NCI-H128 (cell line): ENCODE data around the gene IFT88.
A peak's percentile ranks its signal among the peaks of the same experiment; 100 is the strongest.

Source experiments
- DNase-seq: peaks from one replicate; lab custom pipeline; 2025; ENCODE audit not compliant: unreplicated experiment; lab: John Stamatoyannopoulos, UW

IFT88 gene, protein sequence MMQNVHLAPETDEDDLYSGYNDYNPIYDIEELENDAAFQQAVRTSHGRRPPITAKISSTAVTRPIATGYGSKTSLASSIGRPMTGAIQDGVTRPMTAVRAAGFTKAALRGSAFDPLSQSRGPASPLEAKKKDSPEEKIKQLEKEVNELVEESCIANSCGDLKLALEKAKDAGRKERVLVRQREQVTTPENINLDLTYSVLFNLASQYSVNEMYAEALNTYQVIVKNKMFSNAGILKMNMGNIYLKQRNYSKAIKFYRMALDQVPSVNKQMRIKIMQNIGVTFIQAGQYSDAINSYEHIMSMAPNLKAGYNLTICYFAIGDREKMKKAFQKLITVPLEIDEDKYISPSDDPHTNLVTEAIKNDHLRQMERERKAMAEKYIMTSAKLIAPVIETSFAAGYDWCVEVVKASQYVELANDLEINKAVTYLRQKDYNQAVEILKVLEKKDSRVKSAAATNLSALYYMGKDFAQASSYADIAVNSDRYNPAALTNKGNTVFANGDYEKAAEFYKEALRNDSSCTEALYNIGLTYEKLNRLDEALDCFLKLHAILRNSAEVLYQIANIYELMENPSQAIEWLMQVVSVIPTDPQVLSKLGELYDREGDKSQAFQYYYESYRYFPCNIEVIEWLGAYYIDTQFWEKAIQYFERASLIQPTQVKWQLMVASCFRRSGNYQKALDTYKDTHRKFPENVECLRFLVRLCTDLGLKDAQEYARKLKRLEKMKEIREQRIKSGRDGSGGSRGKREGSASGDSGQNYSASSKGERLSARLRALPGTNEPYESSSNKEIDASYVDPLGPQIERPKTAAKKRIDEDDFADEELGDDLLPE

DNA sequence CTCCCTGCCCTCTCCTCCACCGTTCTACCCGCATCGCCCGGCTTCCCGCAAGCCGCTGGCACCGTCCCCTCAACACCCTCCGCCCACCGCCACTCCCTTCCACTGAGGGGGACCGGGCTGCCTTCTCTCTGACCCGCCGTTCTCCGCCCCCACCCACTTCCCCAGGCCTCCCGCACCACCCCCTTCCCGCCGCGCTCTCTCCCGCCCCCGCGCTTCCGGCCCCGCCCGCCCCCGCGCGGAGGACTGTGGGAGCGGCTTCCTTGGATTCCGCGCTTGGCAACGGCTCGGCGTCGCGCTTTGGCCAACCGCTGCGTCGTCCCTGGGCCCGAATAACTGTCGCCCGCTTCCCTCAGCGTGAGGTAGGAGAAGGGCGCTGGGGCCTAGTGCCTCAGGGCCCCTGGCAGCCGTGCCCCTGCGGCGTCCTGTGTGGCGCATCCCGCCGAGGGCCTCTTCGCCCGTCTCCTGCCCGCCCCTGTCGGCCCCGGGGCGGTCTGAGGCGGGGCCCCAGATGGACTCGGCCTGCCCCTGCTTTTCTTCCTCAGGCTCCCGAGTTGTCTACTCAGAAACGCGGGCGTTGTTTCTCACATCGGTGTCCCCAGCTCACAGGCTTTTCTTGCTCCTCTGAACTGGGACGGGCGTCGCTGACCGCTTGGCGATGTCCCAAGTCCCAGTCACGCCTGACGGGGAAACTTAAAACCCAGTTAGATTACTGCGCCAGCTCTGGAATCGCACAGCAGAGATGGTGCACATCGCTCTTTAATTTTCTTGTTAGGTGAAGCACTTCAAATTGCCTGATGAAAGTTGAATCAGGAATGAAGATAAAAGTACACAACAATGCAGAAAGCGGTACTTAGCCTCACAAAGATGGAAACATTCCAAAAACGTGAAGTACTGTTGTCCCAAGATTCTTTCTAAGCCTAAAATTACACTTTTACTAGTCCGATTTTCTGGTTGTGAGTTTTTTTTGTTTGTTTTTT, at the start of gene IFT88:
Gene IFT88, plus strand, starts transcription at position 260 of the 977 bp plus-strand sequence. CDS start 7,229 bp downstream, outside the sequence.
- peak; percentile 95 for DNase-seq

DNA sequence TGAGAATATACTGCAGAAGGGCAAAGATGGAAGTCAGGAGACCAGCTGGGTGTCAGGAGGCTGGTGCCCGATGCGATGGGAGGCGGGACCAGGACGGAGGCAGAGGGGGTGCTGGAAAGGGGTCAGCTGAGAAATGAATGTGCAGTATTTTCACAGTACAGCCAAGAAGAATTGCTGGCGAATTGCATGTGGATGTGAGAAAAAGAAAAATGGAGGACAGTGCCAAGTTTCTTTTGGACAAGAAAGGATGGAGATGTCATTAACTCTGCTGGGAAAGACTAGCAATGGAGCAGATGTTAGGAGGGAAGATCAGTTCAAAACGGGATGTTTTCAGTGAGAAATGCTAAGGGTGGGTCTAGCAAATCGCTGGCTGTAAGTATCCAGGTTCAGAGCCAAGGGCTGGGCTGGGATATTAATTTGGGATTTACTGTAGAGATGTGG, 48.3 kb upstream of the IFT88 start:
- no peak for DNase-seq

DNA sequence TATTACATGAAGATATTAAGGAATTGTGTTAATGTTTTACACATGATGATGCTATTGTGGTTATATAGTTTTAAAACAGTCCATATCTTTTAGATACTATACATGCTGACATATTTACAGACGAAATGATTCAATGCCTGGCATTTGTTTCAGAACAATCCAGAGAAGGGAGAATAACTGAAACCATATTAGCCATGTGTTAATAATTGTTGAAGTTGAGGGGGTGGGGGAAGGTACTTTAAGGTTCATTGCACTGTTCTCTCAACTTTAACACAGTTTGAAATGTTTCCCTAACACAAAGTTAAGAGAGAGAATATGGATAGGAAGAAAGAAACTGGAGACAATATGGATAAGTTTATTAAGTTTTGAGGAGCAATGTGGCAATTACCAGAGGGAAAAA, 47.1 kb upstream of the IFT88 start:
- no peak for DNase-seq

DNA sequence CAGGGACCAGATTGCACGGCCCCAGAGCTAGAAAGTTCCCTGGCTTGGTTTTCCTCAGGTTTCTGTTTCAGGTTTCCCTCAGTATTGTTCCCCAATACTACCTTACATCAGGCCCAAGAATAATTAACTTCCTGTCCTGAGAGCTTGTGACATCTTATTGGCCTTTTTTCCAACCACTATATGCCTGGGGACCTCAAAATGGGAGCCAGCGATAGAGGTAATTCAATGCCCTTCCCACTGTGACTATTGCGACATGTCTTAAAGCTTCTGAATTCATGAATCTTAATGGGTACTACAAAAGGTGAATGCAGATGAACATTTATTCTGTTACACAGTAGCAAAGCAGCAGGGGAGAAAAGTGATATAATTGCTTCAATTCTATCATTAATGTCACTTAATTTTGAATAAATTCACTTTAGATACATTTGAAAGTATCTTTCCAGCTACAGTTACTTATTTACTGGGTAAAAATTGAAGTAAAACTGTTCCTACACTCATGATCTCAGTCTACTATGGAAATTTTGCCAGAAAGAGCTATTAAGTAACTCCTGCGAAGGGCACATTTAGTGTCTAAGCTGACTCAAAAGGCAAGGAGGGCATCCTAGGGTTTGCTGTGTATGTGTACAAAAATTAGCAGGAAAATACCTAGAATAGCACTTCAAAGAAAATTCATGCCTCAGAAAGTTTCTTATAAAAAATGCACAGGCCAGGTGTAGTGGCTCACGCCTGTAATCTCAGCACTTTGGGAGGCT, 45.4 kb upstream of the IFT88 start:
- no peak for DNase-seq

DNA sequence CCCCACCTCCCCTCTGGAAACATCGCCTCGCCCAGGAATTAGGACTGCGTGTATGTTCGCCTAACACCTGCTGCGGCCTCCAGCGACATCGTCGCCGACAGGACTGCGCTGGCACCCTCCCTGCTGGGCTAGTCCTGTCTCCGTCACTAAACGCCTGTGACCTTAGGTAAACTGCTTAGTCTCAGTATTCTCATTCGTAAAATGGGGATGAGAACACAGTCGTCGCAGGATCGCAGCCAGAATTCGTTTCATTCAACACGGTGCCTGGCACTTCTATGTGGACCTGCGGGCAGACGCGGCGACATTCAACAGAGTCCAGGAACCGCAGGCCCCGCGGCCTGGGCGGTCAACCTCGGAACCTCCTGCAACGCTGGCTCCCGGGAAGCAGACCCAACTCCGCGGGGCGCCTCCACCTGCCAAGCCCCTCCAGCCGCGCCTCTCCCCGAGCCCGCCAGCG, 41.8 kb upstream of the IFT88 start:
- DNase-seq = no peak

DNA sequence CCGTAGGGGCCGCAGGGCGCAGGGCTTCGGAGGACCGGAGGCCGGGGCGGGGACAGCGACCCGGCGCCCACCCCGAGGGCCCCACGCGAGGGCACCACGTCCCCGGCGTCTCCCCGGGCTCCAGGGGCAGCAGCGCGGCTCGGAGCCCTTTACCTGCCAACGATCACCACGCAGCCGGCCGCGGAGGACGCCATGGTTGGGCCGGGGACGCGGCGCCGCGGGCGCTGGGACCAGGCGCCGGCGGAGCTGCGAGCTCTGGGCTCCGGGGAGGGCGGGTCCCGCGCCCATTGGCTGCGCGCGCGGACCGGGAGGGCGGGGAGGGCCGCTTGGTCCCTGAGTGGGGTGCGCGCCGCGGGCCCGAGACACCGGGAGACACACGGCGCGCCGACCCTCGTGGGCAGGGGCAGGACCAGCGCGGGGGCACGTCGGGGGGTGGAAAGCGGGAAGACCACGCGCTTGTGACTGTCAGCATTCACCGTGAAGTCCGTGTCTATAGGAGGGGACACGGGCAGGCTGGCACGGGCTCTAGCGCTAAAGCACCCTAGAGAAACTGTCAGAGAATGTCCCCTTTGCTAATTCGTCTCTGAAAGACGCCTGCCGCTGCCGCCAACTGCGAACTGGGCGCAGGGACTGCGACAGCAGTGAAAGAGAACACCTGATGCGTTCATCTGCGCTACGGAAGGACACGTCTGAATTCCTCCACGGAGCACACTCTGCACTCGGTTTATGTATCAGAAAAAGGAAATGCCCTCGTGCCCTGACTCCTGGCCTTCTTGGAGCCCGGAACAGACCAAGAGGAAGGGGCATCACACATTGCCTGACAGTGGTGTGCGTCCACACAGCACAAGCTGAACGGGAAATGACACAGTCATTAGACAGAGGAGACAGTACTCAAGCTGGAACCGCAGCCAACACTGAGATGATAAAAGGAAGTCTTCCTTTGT, 41.1 kb upstream of the IFT88 start, which contains the start of gene CRYL1:
Gene CRYL1, minus strand, starts transcription at position 257 of the 944 bp plus-strand sequence. Its CDS starts 63 bp downstream, at position 194.
- peak; percentile 50 for DNase-seq

DNA sequence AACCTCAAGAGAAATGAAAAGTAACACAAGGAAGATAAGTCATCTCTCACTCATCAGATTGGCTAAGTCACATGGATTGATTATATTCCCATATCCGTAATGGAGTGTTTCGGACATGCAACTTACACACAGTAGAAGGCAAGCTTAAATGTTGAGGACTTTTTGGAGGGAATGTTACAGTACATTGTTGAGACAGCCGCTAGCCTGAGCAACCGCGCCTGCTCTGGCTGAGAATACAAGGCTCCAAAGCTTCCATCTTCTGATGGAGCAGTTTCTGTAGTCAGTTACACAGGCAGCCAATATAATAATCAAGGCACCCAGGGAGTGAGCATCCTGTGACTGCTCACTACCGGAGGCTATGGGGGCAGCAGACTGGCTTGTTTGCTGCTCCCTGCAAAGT, 40.3 kb upstream of the IFT88 start:
- no peak for DNase-seq

DNA sequence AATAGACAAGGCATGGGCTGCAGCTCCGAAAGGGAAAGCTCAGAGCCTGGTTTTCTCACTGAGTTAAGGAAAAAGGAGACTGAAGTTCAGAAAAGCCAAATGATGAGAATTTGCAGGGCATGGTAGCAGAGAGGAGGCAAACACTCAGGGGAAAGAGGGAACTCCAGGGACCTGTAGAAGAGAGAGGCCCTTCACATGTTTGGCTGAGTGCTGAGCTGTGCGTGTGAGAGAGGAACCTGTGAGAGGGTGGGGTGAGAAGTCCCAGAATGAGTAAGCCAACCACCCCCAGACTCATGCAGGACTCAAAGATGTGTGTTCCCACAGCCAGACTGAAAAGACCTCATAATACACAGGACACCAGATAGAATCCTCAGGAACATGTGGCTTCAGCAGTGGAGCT, 38.5 kb upstream of the IFT88 start:
- no peak for DNase-seq

DNA sequence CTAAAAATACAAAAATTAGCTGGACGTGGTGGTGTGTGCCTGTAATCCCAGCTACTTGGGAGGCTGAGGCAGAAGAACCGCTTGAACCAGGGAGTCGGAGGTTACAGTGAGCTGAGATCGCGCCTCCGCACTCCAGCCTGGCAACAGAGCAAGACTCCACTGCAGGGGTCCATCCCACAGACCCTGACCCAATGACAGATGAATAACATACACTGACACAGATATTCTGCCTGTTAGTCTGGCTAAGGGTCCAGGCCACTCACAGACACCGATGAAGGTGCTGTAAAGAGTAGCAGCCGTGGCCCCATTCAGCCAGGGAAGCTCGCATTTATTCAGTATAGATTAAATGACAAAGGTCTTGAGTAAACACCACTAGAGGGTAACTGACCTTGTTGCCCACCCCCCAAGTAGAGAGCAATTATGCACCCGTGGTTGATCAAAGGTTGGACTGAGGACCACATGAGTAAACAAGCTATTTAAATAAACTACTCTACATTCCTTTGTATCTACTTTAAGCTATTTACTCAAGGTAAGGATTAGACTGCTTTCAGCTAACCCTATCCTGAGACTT, 32.8 kb upstream of the IFT88 start:
- no peak for DNase-seq

DNA sequence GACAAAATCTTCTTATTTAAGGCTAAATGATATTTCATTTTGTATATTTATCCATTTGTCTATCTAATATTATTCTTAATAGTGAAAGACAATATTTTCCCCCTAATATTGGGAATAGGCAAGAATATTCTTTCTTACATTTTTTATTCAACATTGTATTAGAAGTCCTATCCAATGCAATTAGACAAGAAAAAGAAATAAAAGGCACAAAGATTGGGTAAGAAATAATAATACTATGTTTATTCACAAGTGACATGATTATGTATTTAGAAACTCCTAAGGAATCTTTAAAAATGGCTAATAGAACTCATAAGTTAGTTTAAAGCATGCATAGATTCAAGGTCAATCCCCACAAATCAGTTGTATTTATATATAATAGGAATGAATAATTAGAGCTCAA, 30.0 kb upstream of the IFT88 start:
- DNase-seq = no peak

DNA sequence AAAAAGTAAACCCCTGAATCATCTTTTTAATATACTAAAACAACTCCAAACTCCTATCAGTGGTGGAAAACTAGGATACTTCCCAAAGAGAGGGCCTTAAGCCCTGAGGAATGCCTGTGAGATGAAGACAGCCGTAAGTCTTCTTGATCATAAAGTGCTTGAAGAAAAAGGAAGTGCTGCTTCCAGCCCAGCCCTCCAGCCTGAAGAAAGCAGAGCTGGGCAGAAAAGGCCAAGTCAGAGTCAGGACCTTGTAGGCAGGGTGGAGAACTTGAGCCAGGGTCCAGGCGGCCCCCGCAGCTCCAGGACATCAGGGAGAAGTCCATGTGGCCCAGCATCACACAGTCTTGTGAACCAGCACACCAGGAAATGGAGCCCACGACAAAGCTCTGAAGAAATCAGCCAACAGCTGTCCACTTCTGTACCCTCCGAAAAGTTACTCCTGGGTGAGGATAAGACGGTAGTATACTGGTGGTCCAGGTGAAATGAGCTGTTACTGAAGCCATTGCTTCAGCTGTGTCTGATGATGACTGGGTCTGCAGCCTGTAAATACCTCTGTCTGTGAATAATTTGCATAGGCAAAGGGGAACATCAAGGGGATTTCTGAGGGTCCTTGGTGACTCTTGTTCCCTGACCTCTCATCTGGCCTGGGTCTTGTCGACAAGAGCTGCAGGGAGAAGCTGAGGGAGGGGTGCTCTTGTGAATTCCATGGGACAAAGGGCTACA, 22.6 kb upstream of the IFT88 start:
- DNase-seq = no peak

DNA sequence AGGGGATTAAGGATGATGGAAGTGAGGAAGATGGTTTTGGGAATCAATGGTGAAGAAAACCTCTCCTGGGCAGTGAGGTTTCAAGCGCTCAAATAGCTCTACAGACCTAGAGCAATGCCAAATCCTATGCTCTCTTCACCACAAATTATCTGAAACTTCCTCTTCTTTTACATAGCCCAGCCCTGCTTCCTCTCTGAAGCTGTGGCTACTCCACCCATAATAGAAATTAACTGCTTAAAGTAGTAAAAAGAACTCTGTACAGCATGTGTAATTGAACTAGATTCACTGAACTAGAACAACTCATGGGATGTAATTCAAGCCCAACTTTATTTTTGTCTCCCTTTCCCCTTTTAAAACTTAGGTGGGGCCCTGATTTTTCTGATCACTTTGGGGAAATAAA, 20.4 kb upstream of the IFT88 start:
- DNase-seq = no peak

DNA sequence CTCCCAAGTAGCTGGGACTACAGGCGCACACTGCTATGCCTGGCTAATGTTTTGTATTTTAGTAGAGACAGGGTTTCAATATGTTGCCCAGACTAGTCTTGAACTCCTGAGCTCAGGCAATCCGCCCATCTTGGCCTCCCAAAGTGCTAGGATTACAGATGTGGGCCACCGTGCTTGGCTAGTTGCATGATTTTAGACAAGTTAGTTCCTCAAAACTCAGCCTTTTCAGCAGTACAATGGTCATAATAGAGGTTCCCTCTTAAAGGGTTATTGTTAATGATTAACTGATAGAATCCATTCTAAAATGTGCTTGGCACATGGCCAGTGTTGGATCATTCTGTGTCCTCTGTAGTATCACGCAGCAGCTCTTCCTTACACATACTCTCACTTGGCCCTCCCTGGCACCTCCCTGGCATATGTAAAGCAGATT, 19.5 kb upstream of the IFT88 start:
- no peak for DNase-seq

DNA sequence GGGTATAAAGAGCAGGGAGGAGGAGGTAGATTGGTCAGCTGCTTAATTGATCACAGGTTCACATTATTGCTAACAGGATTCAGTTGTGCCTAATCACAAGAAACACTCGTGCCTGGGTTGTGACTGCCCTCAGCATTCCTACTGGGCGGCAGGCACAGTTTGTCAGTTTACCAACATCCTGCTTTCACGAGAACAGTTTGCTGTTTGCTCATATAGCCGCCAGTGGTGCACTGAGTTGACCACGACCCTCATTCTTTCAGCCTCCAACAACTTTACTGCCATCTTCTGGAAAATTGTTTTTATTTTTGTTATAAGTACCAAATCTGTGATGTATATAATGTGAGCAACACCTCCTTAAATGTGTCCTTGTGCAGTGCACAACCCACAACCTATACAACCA, 16.2 kb upstream of the IFT88 start:
- no peak for DNase-seq

DNA sequence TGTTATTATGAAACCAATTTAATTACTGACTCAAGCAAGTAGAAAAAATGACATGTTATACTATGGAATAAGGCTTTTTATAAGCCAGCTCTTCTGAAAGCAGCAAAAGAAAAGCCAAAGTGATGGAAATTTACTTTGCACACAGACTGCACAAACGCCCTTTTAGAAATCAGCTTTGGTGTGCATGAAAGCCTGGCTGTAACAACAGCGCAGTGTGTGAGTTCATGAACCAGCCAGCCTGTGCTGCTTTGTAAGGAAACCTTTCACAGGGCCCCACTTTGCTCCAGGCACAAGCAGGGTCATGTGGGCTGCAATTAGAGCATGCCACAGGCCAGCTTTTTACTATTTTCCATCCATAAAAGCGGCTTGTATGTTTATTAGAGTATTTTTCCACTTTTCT, 13.6 kb upstream of the IFT88 start:
- DNase-seq = no peak

DNA sequence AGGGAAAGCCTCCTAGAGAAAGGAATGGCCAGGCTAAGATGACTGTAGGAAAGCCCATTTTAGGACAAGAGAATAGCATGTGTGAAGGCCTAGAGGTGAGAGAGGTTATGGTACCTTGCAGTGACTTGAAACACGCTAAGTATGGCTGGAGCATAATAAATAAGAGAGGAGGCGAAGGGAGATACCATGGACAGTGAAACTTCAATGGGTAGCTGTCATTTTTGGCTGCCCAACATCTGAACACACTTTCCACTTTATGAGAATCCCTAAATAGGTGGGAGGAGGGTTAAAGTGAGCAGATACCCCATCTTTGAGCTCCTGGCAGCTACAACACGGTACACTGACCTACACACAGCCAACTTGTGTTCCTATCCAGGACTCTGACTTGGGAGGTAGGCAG, 8.0 kb upstream of the IFT88 start:
- no peak for DNase-seq

DNA sequence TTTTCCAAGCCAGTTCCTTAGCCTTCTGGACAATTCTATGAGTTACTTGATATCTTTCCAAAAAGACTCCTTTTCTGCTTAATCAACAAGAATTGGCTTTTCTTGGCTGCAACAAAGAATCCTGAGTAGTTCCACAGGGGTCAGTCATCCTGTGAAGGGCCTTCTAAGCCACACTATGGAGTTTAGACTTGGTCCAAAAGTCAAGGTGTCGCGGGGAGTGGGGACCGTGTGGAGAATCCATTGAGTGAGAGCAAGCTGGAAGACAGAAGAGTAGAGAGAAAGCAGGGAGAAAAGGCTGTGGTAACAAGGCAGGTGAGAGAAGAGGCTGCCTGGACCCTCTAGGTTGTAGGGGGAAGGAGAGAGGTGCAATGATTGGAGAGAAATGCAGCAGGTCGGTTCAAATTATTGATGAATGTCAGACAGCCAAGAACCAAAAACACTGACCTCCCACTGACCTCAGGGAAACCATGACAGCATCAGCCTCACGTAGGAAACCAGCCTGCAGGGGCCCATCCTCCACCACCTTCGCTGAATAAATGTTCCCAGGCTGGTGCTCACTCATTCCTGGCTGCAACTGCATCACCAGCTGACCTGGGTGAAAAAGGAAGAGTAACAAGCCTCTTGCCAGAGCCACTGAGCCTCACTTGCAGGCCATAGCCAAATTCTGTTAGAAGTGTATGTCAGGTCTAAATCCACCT, 7.1 kb upstream of the IFT88 start:
- DNase-seq = no peak
